Endothelial cell of umbilical vein (primary cell): ENCODE measurements around the gene DENND5A. TPM values are rescaled to one million over a fixed set of nuclear protein-coding genes. Genes with fewer than 3 reads are reported as not detected.

Experiments
- BruUV-seq: library from RNA; stranded (reverse); fragments of 400-500 nt; replicated peaks from 2 replicates; lab custom pipeline; 2021; lab: Mats Ljungman, UMichigan
- CTCF ChIA-PET: fragments of 300-600, 350-600 bp; sonication (Branson Sonifier 250); formaldehyde crosslinking; loops from one replicate; lab custom pipeline; 2021; ENCODE audit warnings: antibody characterized with exemption, inconsistent platforms; lab: Charles Lee
- POLR2A ChIA-PET: fragments of 300-600, 350-600 bp; sonication (Branson Sonifier 250); formaldehyde crosslinking; loops from one replicate; lab custom pipeline; 2021; ENCODE audit warnings: antibody characterized with exemption, inconsistent platforms; lab: Charles Lee
- DNase-seq: peaks from one replicate; pipeline ENCODE4 v3.0.0-alpha.2; 2011; ENCODE audit warnings: low read depth, low spot score
- FAIRE-seq: peaks from 2 replicates; lab custom pipeline; 2011; peaks lifted over from hg19 to GRCh38; lab: Jason Lieb, UNC
- H2AFZ ChIP-seq: 2 replicates; pipeline ENCODE4 v1.6.0; 2012; ENCODE audit warnings: low read depth, low read length, control low read depth, inconsistent platforms
- H3K27ac ChIP-seq: 2 replicates; pipeline ENCODE4 v1.5.1; 2011; ENCODE audit warnings: low read depth, mild to moderate bottlenecking, control low read depth, low read length, moderate library complexity; ENCODE audit not compliant: insufficient read depth
- H3K27me3 ChIP-seq, 2 experiments: 2 replicates each; pipeline versions ENCODE4 v1.6.0 to v1.6.1; 2011; ENCODE audit warnings: low read length in 2 of 2, mixed read lengths in 1 of 2; ENCODE audit not compliant: control insufficient read depth in 2 of 2, insufficient read depth in 2 of 2
- H3K36me3 ChIP-seq, 2 experiments: 2 replicates in 1 of 2; 3 replicates in 1 of 2; pipeline ENCODE4 v1.5.1; 2011; ENCODE audit warnings: low read length in 2 of 2, mild to moderate bottlenecking in 1 of 2, moderate library complexity in 1 of 2; ENCODE audit not compliant: control insufficient read depth in 2 of 2, insufficient read depth in 2 of 2; ENCODE audit errors: extremely low read depth in 1 of 2
- H3K4me1 ChIP-seq: 3 replicates; pipeline ENCODE4 v1.5.1; 2011; ENCODE audit warnings: mild to moderate bottlenecking, low read length; ENCODE audit not compliant: control insufficient read depth, insufficient read depth; ENCODE audit errors: extremely low read depth
- H3K4me2 ChIP-seq: 2 replicates; pipeline ENCODE4 v1.6.1; 2011; ENCODE audit warnings: low read length, control low read depth, mixed read lengths; ENCODE audit not compliant: insufficient read depth
- H3K4me3 ChIP-seq, 3 experiments: fragments of 200-600 bp in 1 of 3; sonication (generic), shearing (Covaris generic) in 1 of 3; replicated peaks in 1 of 3; 2 replicates each; pipeline ENCODE4 v1.5.1; 2011 to 2016; ENCODE audit warnings: control low read depth in 3 of 3, low read length in 3 of 3, mild to moderate bottlenecking in 2 of 3, inconsistent platforms in 1 of 3, low read depth in 1 of 3, moderate library complexity in 1 of 3; ENCODE audit not compliant: insufficient read depth in 1 of 3
- H3K79me2 ChIP-seq: 2 replicates; pipeline ENCODE4 v1.6.0; 2012; ENCODE audit warnings: low read length, inconsistent platforms; ENCODE audit not compliant: control insufficient read depth, insufficient read depth
- H3K9ac ChIP-seq: replicated peaks from 2 replicates; pipeline ENCODE3; 2011; ENCODE audit warnings: low read length, control low read depth; ENCODE audit not compliant: insufficient read depth; ENCODE audit errors: extremely low read depth
- H3K9me1 ChIP-seq: replicated peaks from 3 replicates; pipeline ENCODE4 v1.6.0; 2011; ENCODE audit warnings: mild to moderate bottlenecking, low read length; ENCODE audit not compliant: control insufficient read depth, insufficient read depth; ENCODE audit errors: extremely low read depth
- H3K9me3 ChIP-seq: replicated peaks from 2 replicates; pipeline ENCODE4 v1.5.1; 2012; ENCODE audit warnings: low read length, inconsistent platforms; ENCODE audit not compliant: control insufficient read depth, insufficient read depth
- H4K20me1 ChIP-seq: replicated peaks from 2 replicates; pipeline ENCODE3; 2011; ENCODE audit warnings: mild to moderate bottlenecking, low read length; ENCODE audit not compliant: control insufficient read depth, insufficient read depth; ENCODE audit errors: extremely low read depth
- CTCF ChIP-seq, 2 donors: IDR thresholded peaks; 1 replicate in 1 of 2; 2 replicates in 1 of 2; pipeline ENCODE4 v1.5.1; 2011; ENCODE audit warnings: low read length in 2 of 2, mild to moderate bottlenecking in 2 of 2, moderate library complexity in 2 of 2, control low read depth in 1 of 2, inconsistent platforms in 1 of 2, low read depth in 1 of 2; ENCODE audit not compliant: insufficient read depth in 1 of 2; ENCODE audit errors: extremely low read depth in 1 of 2
- EZH2 ChIP-seq: IDR thresholded peaks from 2 replicates; pipeline ENCODE4 v1.6.1; 2012; ENCODE audit warnings: borderline replicate concordance, low read depth, mild to moderate bottlenecking, moderate library complexity, low read length, inconsistent platforms; ENCODE audit not compliant: severe bottlenecking
- FOS ChIP-seq: IDR thresholded peaks from 2 replicates; pipeline ENCODE4 v1.6.1; 2011; ENCODE audit warnings: mild to moderate bottlenecking, low read length, moderate library complexity, borderline replicate concordance; ENCODE audit not compliant: insufficient read depth
- GATA2 ChIP-seq: IDR thresholded peaks from 2 replicates; pipeline ENCODE4 v1.7.0; 2011; ENCODE audit warnings: low read depth, mild to moderate bottlenecking, moderate library complexity, mixed read lengths, low read length; ENCODE audit not compliant: insufficient read length, insufficient read depth
- JUN ChIP-seq: IDR thresholded peaks from 2 replicates; pipeline ENCODE4 v1.6.1; 2011; ENCODE audit warnings: borderline replicate concordance, low read depth; ENCODE audit not compliant: insufficient read length, insufficient read depth
- MAX ChIP-seq: IDR thresholded peaks from 2 replicates; pipeline ENCODE4 v1.6.1; 2011; ENCODE audit not compliant: insufficient read depth, insufficient read length
- MYC ChIP-seq: IDR thresholded peaks from one replicate; pipeline ENCODE4 v1.6.1; 2011; ENCODE audit warnings: mild to moderate bottlenecking, low read depth, low read length
- POLR2A ChIP-seq: IDR thresholded peaks from 2 replicates; pipeline ENCODE4 v1.6.1; 2012; ENCODE audit warnings: low read depth, mild to moderate bottlenecking, control low read depth, low read length
- POLR2AphosphoS5 ChIP-seq: IDR thresholded peaks from 2 replicates; pipeline ENCODE4 v1.6.1; 2012; ENCODE audit warnings: low read depth, mild to moderate bottlenecking, control low read depth, low read length, moderate library complexity; ENCODE audit not compliant: insufficient read depth
- dilution Hi-C: fragments of 300-500 bp; cut with MboI; formaldehyde crosslinking; loops from one replicate; pipeline ENCODE4 v1.15.0; 2019; ENCODE audit warnings: low sequenced_read_pairs; ENCODE audit not compliant: extremely low pct_ligation_motif_present
- intact Hi-C: fragments of 100-400 bp; cut with micrococcal nuclease; formaldehyde crosslinking; loops from one replicate; pipeline ENCODE4 v1.10.0; 2022
- polyA plus RNA-seq, 4 experiments: library from polyadenylated mRNA; depleted of rRNA in 3 of 4; stranded (reverse) in 3 of 4; unstranded in 1 of 4; fragments of >200 nt; gene quantifications; 2 replicates each; pipeline versions ENCODE4 v1.2.1 to v1.2.3, GENCODE V29; 2011 to 2012; ENCODE audit warnings: missing spikeins in 1 of 4
- total RNA-seq: library from RNA; stranded (reverse); gene quantifications from 2 replicates; pipeline ENCODE4 v1.2.3, GENCODE V29; 2021

Gene DENND5A
- total and polyA plus RNA-seq, 2 donors (not counting 3 experiments of a cell fraction or from before 2014, with no cell fraction given): 116 to 220 TPM

- H4K20me1 ChIP-seq: no peaks in the 10 kb centered on the region
- no peak overlapping the region for H2AFZ ChIP-seq
- dilution Hi-C loops (no loop called here), intact Hi-C loops (loop anchor here (5.0 kb wide), 1 partner anchor 49 kb away; no protein-coding TSS in a partner anchor)
- CTCF ChIA-PET: interaction anchor here (1.0 to 2.9 kb wide), 2 partner anchors 9 to 14 kb away, joined by 4 to 10 read pairs; partner anchors contain the start of gene DENND5A
- peak overlapping the region; percentile 52 for H3K4me2 ChIP-seq
- H3K27me3 ChIP-seq: no peaks in the 10 kb centered on the region
- H3K9ac ChIP-seq: no peak overlapping the region
- TF ChIP-seq FOS: no peak
- no peak for TF ChIP-seq JUN
- TF ChIP-seq MYC: no peak
- no peak for TF ChIP-seq GATA2
- TF ChIP-seq CTCF (IDR thresholded peaks at IDR 0.05; ENCODE audit: extremely low read depth in 1 of 2, insufficient read depth in 1 of 2, low read depth in 1 of 2, low read length in 2 of 2): no peak
- TF ChIP-seq EZH2: no peak
- no peak for TF ChIP-seq POLR2AphosphoS5
- TF ChIP-seq POLR2A: no peak
- TF ChIP-seq MAX: no peak
- DNase-seq (no peak), FAIRE-seq (no peak)
- peaks cover 35% of the 10 kb centered on the region for H3K4me1 ChIP-seq
- peaks cover 3% of the 10 kb centered on the region for H3K9me1 ChIP-seq
- H3K27ac ChIP-seq: no peak overlapping the region
- H3K9me3 ChIP-seq: no peaks in the 10 kb centered on the region
- no peaks in the 10 kb centered on the region for H3K36me3 ChIP-seq
- POLR2A ChIA-PET: no interaction called here
- H3K79me2 ChIP-seq: peaks cover 90% of the 10 kb centered on the region
- H3K4me3 ChIP-seq: no peak overlapping the region
- no TSS peak for BruUV-seq
Observed at GRCh38 chr11:9251311-9251710, 13.8 kb downstream of the DENND5A start.
